Measurements from ENCODE around the gene SLC44A4.

The SLC44A4 gene

GRCh38 chr6:31879143-31879542 is 346 bp upstream of the SLC44A4 start:
- no peak overlapping the region for H4K8ac ChIP-seq (ENCODE audit: low read length)

DNA sequence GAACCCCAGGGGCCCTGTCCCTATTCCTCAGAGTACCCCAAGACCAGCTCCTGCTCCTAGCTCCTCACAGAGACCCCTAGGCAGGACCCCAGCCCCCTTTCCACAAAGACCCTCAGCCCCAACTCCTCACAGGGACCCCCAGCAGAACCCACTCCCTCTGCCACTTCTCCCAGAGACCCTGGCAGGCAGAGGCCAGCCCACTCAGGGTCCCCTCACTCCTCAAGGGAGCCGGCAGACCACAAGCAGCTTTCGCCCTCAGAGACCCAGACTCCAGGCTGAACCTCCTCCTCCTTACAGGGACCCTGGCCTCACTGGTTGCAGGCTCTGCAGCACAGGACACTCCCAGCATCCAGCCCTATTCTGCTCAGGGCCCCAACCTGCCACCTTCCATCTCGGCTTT is 575 bp downstream of the SLC44A4 start:
- Histone ChIP-seq H3K14ac (ENCODE audit: low read length in 2 of 2) (no peak overlapping the region), H3K4me1 (ENCODE audit: control insufficient read depth, insufficient read depth, low read depth, low read length) (peaks cover 9% of the 10 kb centered on the region), H2AFZ (ENCODE audit: low read depth, low read length) (peak overlapping the region; percentile 8), H2BK120ac (ENCODE audit: low read depth, low read length) (no peak overlapping the region), H3K18ac (ENCODE audit: low read depth in 1 of 2, low read length in 2 of 2) (no peak overlapping the region), H3K79me1 (replicated peaks; ENCODE audit: low read length, poor library complexity, severe bottlenecking) (no peaks in the 10 kb centered on the region), H2BK15ac (ENCODE audit: low read depth, poor library complexity, severe bottlenecking) (no peak overlapping the region), H3K27me3 (ENCODE audit: control insufficient read depth in 1 of 2, insufficient read depth in 1 of 2, low read length in 2 of 2) (no peaks in the 10 kb centered on the region), H3K9ac (ENCODE audit: low read length) (no peak overlapping the region), H3K4me2 (ENCODE audit: low read length, poor library complexity, severe bottlenecking) (no peak overlapping the region), H4K8ac (ENCODE audit: low read length) (no peak overlapping the region), H3K4me3 (ENCODE audit: insufficient read depth in 1 of 2, low read depth in 1 of 2, low read length in 2 of 2) (no peak overlapping the region), H4K91ac (ENCODE audit: low read length) (no peak overlapping the region), H3K4ac (ENCODE audit: low read depth in 1 of 2, low read length in 2 of 2) (no peak overlapping the region), H3K9me3 (ENCODE audit: control insufficient read depth, low read length) (no peaks in the 10 kb centered on the region), H3K27ac (ENCODE audit: low read length, poor library complexity, severe bottlenecking) (no peak overlapping the region), H3K36me3 (ENCODE audit: control insufficient read depth in 1 of 2, insufficient read depth in 2 of 2, low read depth in 1 of 2, low read length in 2 of 2) (peaks cover 36 to 40% of the 10 kb centered on the region in 2 experiments), H2AK5ac (ENCODE audit: low read length, severe bottlenecking) (no peak overlapping the region), H3K23ac (ENCODE audit: low read length in 2 of 2) (no peak overlapping the region), H2BK5ac (ENCODE audit: low read depth, low read length, poor library complexity, severe bottlenecking) (no peak overlapping the region), H2BK12ac (ENCODE audit: low read length in 2 of 2) (no peak overlapping the region)
- 91% methylated on average over 3 of the region's 3 CpGs for WGBS
- DNase-seq = no peak

More at GRCh38 chr6:31879143-31879542, 346 bp upstream of the SLC44A4 start:
- H3K27ac ChIP-seq (ENCODE audit: low read length, poor library complexity, severe bottlenecking) = no peak overlapping the region
- WGBS = 96% methylated on average over 13 of the region's 13 CpGs
- H3K27me3 ChIP-seq (ENCODE audit: control insufficient read depth in 1 of 2, insufficient read depth in 1 of 2, low read length in 2 of 2) = no peaks in the 10 kb centered on the region
- no peak for DNase-seq
- H2AK5ac ChIP-seq (ENCODE audit: low read length, severe bottlenecking) = no peak overlapping the region
- H2BK120ac ChIP-seq (ENCODE audit: low read depth, low read length) = no peak overlapping the region
- no peak overlapping the region for H2BK5ac ChIP-seq (ENCODE audit: low read depth, low read length, poor library complexity, severe bottlenecking)
- H3K4me3 ChIP-seq (ENCODE audit: insufficient read depth in 1 of 2, low read depth in 1 of 2, low read length in 2 of 2) = no peak overlapping the region
- H3K14ac ChIP-seq (ENCODE audit: low read length in 2 of 2) = no peak overlapping the region
- no peak overlapping the region for H4K91ac ChIP-seq (ENCODE audit: low read length)
- no peak overlapping the region for H3K9ac ChIP-seq (ENCODE audit: low read length)
- H2BK12ac ChIP-seq (ENCODE audit: low read length in 2 of 2) = no peak overlapping the region
- H3K18ac ChIP-seq (ENCODE audit: low read depth in 1 of 2, low read length in 2 of 2) = no peak overlapping the region
- no peaks in the 10 kb centered on the region for H3K79me1 ChIP-seq (replicated peaks; ENCODE audit: low read length, poor library complexity, severe bottlenecking)
- H2BK15ac ChIP-seq (ENCODE audit: low read depth, poor library complexity, severe bottlenecking) = peak overlapping the region; percentile 8
- H3K36me3 ChIP-seq (ENCODE audit: control insufficient read depth in 1 of 2, insufficient read depth in 2 of 2, low read depth in 1 of 2, low read length in 2 of 2) = peaks cover 45 to 49% of the 10 kb centered on the region in 2 experiments
- H3K4ac ChIP-seq (ENCODE audit: low read depth in 1 of 2, low read length in 2 of 2) = no peak overlapping the region
- no peaks in the 10 kb centered on the region for H3K9me3 ChIP-seq (ENCODE audit: control insufficient read depth, low read length)
- H2AFZ ChIP-seq (ENCODE audit: low read depth, low read length) = no peak overlapping the region
- H3K23ac ChIP-seq (ENCODE audit: low read length in 2 of 2) = no peak overlapping the region
- peaks cover 9% of the 10 kb centered on the region for H3K4me1 ChIP-seq (ENCODE audit: control insufficient read depth, insufficient read depth, low read depth, low read length)
- H3K4me2 ChIP-seq (ENCODE audit: low read length, poor library complexity, severe bottlenecking) = no peak overlapping the region

DNA sequence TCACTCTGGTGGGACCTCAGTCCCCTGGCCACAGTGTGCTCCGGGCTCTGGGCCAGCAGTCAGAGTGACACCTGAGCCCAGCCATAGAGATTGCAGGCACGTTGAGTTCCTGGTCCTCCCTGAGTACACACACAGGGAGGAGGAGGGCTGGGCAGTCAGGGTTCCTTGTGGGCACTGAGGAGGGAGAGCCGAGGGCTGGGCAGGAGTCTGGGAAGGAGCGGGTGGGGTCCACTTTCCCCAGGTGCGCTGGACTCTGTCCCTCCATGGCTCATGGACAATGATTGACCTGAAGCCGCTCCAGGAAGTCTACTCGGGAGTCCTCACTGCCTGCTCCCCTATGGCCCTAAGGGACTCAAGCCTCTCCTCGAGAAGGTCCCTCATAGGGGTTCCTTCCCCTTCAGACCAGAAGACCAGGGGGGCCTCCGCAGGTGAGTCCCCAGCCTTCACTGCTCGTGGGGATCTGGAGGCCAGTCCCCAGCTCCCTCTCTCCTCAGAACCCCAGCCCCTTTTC is 1.1 kb downstream of the SLC44A4 start:
- no peak overlapping the region for H3K4ac ChIP-seq (ENCODE audit: low read depth in 1 of 2, low read length in 2 of 2)
- 89% methylated on average over 10 of the region's 10 CpGs for WGBS
- H3K4me3 ChIP-seq (ENCODE audit: insufficient read depth in 1 of 2, low read depth in 1 of 2, low read length in 2 of 2) = no peak overlapping the region
- no peaks in the 10 kb centered on the region for H3K9me3 ChIP-seq (ENCODE audit: control insufficient read depth, low read length)
- H4K8ac ChIP-seq (ENCODE audit: low read length) = no peak overlapping the region
- no peak overlapping the region for H2BK12ac ChIP-seq (ENCODE audit: low read length in 2 of 2)
- H4K91ac ChIP-seq (ENCODE audit: low read length) = no peak overlapping the region
- no peak overlapping the region for H3K18ac ChIP-seq (ENCODE audit: low read depth in 1 of 2, low read length in 2 of 2)
- peaks cover 31 to 35% of the 10 kb centered on the region in 2 experiments for H3K36me3 ChIP-seq (ENCODE audit: control insufficient read depth in 1 of 2, insufficient read depth in 2 of 2, low read depth in 1 of 2, low read length in 2 of 2)
- no peaks in the 10 kb centered on the region for H3K79me1 ChIP-seq (replicated peaks; ENCODE audit: low read length, poor library complexity, severe bottlenecking)
- H3K4me1 ChIP-seq (ENCODE audit: control insufficient read depth, insufficient read depth, low read depth, low read length) = peaks cover 6% of the 10 kb centered on the region
- no peak overlapping the region for H3K27ac ChIP-seq (ENCODE audit: low read length, poor library complexity, severe bottlenecking)
- no peak overlapping the region for H3K4me2 ChIP-seq (ENCODE audit: low read length, poor library complexity, severe bottlenecking)
- peak overlapping the region in 1 of 2 experiments; percentile 86 for H3K23ac ChIP-seq (ENCODE audit: low read length in 2 of 2)
- H2AFZ ChIP-seq (ENCODE audit: low read depth, low read length) = no peak overlapping the region
- H3K9ac ChIP-seq (ENCODE audit: low read length) = no peak overlapping the region
- no peak overlapping the region for H2AK5ac ChIP-seq (ENCODE audit: low read length, severe bottlenecking)
- H2BK120ac ChIP-seq (ENCODE audit: low read depth, low read length) = no peak overlapping the region
- no peaks in the 10 kb centered on the region for H3K27me3 ChIP-seq (ENCODE audit: control insufficient read depth in 1 of 2, insufficient read depth in 1 of 2, low read length in 2 of 2)
- no peak for DNase-seq
- H2BK15ac ChIP-seq (ENCODE audit: low read depth, poor library complexity, severe bottlenecking) = no peak overlapping the region
- no peak overlapping the region for H3K14ac ChIP-seq (ENCODE audit: low read length in 2 of 2)
- H2BK5ac ChIP-seq (ENCODE audit: low read depth, low read length, poor library complexity, severe bottlenecking) = no peak overlapping the region

DNA sequence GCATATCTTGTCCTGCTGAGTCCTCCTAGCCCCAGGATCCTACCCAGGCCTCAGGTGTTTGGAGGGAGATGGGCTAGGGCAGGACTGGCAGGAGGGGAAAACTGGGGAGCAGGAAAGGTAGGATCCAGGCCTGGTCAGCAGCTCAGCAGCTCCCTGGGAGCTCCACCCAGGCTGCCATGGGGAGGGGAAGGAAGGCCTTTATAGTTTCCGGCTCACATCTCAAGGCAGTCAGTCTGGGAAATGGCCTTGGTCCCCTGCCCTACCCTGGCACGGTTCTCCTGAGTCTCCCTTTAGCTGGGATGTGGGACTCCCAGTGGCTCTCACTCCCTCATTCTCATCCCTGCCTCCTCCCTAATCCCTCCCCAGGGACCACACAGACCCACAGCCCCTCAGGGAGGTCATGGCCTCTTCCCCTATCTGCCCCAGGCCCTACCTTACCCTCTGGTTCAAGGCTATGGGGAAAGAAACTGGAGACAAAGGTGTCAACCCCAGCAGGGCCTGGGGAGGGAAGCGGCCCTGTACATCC is 1.6 kb downstream of the SLC44A4 start:
- no peak overlapping the region for H3K27ac ChIP-seq (ENCODE audit: low read length, poor library complexity, severe bottlenecking)
- no peak overlapping the region for H2BK15ac ChIP-seq (ENCODE audit: low read depth, poor library complexity, severe bottlenecking)
- H3K27me3 ChIP-seq (ENCODE audit: control insufficient read depth in 1 of 2, insufficient read depth in 1 of 2, low read length in 2 of 2) = no peaks in the 10 kb centered on the region
- no peak overlapping the region for H4K91ac ChIP-seq (ENCODE audit: low read length)
- H2AFZ ChIP-seq (ENCODE audit: low read depth, low read length) = no peak overlapping the region
- no peak overlapping the region for H2BK12ac ChIP-seq (ENCODE audit: low read length in 2 of 2)
- no peak overlapping the region for H2AK5ac ChIP-seq (ENCODE audit: low read length, severe bottlenecking)
- peak overlapping the region in 1 of 2 experiments; percentile 86 for H3K23ac ChIP-seq (ENCODE audit: low read length in 2 of 2)
- H2BK120ac ChIP-seq (ENCODE audit: low read depth, low read length) = no peak overlapping the region
- H3K4ac ChIP-seq (ENCODE audit: low read depth in 1 of 2, low read length in 2 of 2) = no peak overlapping the region
- no peaks in the 10 kb centered on the region for H3K9me3 ChIP-seq (ENCODE audit: control insufficient read depth, low read length)
- no peak overlapping the region for H4K8ac ChIP-seq (ENCODE audit: low read length)
- no peak overlapping the region for H3K4me3 ChIP-seq (ENCODE audit: insufficient read depth in 1 of 2, low read depth in 1 of 2, low read length in 2 of 2)
- H3K36me3 ChIP-seq (ENCODE audit: control insufficient read depth in 1 of 2, insufficient read depth in 2 of 2, low read depth in 1 of 2, low read length in 2 of 2) = peaks cover 26 to 30% of the 10 kb centered on the region in 2 experiments
- H3K4me1 ChIP-seq (ENCODE audit: control insufficient read depth, insufficient read depth, low read depth, low read length) = peaks cover under 1% of the 10 kb centered on the region
- no peak overlapping the region for H3K18ac ChIP-seq (ENCODE audit: low read depth in 1 of 2, low read length in 2 of 2)
- H3K4me2 ChIP-seq (ENCODE audit: low read length, poor library complexity, severe bottlenecking) = no peak overlapping the region
- DNase-seq = no peak
- H3K9ac ChIP-seq (ENCODE audit: low read length) = no peak overlapping the region
- H3K79me1 ChIP-seq (replicated peaks; ENCODE audit: low read length, poor library complexity, severe bottlenecking) = no peaks in the 10 kb centered on the region
- 91% methylated on average over 3 of the region's 3 CpGs for WGBS
- no peak overlapping the region for H3K14ac ChIP-seq (ENCODE audit: low read length in 2 of 2)
- H2BK5ac ChIP-seq (ENCODE audit: low read depth, low read length, poor library complexity, severe bottlenecking) = no peak overlapping the region

All from mesenchymal stem cell (in vitro differentiated cells and primary cell).